Inferior parietal cortex (tissue), 1 donor: Measurements from ENCODE around the gene NR4A2.
"Not testable (repeated sequence)": the region's sequence is repeated elsewhere in the genome, so short reads cannot be mapped to it uniquely, and the experiment has no call there.

ENCODE experiments used
- DNase-seq: peaks from one replicate; pipeline ENCODE4 v3.0.0-alpha.2; 2016; ENCODE audit errors: extremely low spot score

The NR4A2 gene

DNA sequence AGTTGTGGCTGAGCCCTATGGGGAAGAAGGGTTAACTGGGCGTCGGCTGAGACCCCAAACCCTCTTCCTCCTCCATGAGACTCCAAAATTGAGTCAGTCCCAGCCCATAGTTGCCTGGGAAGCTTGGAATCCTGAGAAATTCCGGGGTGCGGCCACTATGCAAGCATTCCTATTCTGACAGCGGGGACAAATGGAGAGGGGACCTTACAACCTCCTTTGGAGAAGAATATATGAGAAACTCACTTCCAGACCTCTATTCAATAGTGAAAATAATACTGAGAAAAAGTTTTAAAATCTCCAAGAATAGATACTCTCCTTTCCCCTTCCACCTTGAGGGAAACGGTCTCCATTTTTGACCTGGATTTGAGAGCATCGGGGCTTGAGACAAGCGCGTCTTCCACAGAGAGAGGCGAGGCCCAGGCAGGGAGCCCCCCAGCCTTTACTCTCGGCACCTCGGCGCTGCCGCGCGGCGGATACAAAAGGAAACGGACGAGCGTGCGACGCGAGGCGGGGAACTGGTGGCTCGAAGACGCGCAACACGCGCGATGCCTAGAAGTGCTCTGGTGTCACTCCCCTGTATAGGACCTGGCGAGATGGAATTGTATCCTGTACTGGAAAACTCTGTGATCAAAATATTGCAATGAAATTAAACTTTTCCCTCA, 11.1 kb downstream of the NR4A2 start:
- DNase-seq = no peak

DNA sequence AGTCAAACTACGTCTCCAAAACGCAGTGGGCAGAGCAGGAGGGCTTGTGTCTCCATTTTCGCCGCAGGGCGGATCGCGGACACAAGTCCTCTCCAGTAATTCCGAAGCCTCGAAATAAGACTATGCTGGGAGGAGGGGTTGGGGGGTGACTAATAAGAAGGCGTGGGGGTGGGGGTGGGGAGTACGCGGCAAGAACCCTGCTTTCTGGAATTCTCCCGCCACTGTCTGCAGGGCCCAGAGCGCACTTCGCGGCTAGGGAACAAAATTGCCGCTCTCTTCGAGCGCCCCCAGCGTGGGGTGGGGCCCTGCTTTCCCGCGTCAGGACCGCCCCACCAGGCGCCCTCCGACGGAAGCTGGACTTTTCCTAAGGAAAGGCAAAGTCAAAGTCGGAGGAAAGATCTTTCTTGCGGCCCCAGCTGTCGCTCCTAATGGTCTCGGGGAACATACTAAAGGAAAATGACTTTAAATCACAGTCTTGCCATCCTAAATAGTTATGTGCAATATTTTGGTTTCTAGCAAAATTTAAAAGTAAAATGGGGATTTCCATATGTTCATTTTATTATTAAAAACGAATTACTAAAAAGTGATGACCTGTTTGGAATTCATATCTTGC, 11.9 kb downstream of the NR4A2 start:
- no peak for DNase-seq

- no peak for DNase-seq
These were observed 12.6 kb downstream of the NR4A2 start for GRCh38 chr2:156319811-156320485.

DNA sequence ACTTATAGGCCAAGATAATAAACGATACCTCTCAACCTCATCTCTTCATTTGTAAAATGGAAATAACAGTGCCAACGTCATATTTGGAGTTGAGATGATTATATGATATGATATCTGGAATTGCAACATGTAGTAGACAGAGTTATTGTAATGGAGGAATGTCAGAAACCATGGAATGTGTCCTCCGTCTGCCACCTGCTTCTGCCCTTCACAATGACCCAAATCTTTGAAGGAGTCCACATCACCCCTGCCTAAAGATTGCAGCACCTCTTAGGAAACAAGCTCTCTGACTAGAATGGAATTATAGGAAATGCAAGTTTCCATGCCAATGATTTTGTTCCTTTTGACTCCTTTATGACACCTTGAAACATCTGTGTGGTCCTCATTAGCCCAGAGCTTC, 14.9 kb downstream of the NR4A2 start:
- DNase-seq = no peak

GRCh38 chr2:156311976-156312375, 20.5 kb downstream of the NR4A2 start:
- DNase-seq = no peak

DNA sequence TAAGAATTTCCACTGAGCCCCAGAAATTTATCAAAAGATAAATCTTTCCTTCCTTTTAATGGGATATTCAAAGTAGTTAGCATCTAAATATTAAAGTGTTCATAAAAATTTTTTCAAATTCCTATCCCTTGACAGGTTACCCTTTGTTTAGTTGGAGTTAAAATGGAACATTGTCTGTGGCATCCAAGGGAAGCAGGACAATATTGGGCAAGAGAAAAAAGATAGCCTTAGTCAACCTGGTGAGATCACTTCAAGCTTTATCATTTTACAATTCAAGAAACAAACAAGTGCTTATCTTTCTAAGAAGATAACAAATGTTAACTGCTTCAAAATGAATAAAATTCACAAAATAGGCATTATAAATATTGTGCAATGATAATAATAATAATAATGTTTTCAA, 21.7 kb downstream of the NR4A2 start:
- no peak for DNase-seq

DNA sequence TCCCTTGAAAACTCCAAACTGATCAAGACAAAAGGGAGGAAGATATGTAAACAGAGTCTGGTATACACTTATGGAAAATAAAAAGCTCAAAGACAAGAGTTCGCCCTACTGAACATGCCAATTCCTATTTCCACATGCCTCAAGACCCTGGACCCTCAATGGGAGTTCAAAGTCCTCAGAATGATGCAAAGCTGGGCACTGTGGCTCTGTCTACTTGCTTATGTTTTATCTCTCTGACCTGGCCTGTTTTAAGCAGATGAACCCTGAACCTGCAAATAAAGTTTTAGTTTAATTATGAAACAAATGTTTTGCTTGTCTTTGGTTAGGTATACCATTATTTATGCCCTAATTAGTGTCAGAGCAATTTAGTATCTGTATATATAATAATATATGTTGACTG, 22.6 kb downstream of the NR4A2 start:
- DNase-seq = no peak

DNA sequence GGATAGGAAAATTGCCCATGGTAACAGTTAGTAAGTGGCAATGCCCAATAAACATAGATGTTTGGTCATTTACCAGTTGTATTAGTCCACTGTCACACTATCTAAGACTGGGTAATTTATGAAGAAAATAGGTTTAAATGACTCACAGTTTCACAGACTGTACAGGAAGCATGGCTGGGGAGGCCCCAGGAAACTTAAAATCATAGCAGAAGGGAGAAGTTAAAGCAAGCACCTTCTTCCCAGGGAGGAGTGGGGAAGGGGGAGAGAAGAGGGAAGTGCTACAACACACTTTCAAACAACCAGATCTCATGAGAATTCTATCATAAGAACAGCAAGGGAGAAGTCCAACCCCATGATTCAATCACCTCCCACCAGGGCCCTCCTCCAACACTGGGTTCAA, 23.4 kb downstream of the NR4A2 start:
- DNase-seq = no peak

GRCh38 chr2:156306821-156307220, 25.7 kb downstream of the NR4A2 start:
- DNase-seq = no peak

- no peak for DNase-seq
These were observed 27.4 kb downstream of the NR4A2 start for GRCh38 chr2:156305121-156305520.

DNA sequence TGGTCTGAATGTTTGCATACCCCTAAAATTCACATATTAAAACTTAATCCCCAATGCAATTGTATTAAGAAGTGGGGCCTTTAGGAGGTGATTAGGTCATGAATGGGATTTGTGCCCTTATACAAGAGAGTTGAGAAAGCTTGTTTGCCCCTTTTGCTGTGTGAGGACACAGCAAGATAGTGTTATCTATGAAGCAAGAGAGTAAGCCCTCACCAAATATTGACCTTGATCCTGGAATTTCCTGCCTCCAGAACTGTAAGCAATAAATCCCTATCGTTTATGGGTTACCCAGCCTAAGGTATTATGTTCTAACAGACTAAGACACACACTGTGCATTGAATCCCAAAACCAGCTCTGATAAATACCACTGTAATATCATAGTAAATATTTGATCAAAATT, 32.2 kb downstream of the NR4A2 start:
- no peak for DNase-seq

DNA sequence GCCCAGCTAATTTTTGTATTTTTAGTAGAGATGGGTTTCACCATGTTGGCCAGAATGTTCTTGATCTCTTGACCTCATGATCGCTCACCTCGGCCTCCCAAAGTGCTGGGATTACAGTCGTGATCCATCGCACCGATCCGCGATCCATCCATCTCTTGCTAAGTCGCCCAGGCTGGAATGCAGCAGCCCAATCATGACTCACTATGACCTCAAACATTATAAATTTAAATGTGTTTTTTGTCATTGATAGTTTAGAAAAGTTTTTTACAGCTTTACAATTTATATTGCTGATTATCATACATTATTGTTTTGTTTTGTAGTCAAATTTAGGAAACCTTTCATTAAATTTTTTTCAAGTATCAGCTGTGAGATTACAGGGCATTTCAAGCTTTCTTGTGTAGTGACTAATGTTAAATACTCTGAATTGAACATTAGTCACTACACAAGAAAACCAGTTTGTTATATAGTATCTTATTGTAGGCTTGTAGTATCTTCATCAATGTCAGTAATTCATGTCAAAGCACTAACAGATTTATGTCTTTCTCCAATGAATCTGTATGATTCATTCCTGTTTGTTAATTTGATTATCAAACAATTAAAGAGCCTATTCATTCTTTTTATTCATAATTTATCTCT, 37.5 kb downstream of the NR4A2 start:
- no peak for DNase-seq

GRCh38 chr2:156293382-156293781, 39.1 kb downstream of the NR4A2 start:
- DNase-seq = not testable (repeated sequence)

- no peak for DNase-seq
These were observed 52.9 kb downstream of the NR4A2 start for GRCh38 chr2:156279446-156280150.
